GM19025 (cell line): ENCODE measurements around the gene OR2T3.
"Not testable (repeated sequence)": the region's sequence is repeated elsewhere in the genome, so short reads cannot be mapped to it uniquely, and the experiment has no call there.

Experiments used
- ATAC-seq: cut with Tn5 transposase; IDR thresholded peaks from one replicate; pipeline ENCODE4 v1.9.1; 2021; ENCODE audit warnings: mild to moderate bottlenecking, low read depth, moderate library complexity; ENCODE audit not compliant: unreplicated experiment

OR2T3 gene

GRCh38 chr1:248473051-248473450 lies at the start of gene OR2T3:
TSS of gene OR2T3 (plus strand) at chr1:248473351. CDS start at chr1:248473351, 0 bp downstream.
- ATAC-seq = not testable (repeated sequence)

- peak; percentile 36 for ATAC-seq
Observed at GRCh38 chr1:248427526-248428191, 45.5 kb upstream of the OR2T3 start.

GRCh38 chr1:248428192-248428533 lies 45.0 kb upstream of the OR2T3 start:
- peak; percentile 98 for ATAC-seq

GRCh38 chr1:248431683-248432082 lies 41.5 kb upstream of the OR2T3 start:
- ATAC-seq = not testable (repeated sequence)

GRCh38 chr1:248432201-248432600 lies 41.0 kb upstream of the OR2T3 start:
- not testable (repeated sequence) for ATAC-seq

- not testable (repeated sequence) for ATAC-seq
Observed at GRCh38 chr1:248433811-248434415, 39.2 kb upstream of the OR2T3 start.

GRCh38 chr1:248434913-248435312 lies 38.2 kb upstream of the OR2T3 start:
- not testable (repeated sequence) for ATAC-seq

GRCh38 chr1:248436303-248436702 lies 36.8 kb upstream of the OR2T3 start:
- ATAC-seq = peak; percentile 42

- not testable (repeated sequence) for ATAC-seq
Observed at GRCh38 chr1:248438668-248439067, 34.5 kb upstream of the OR2T3 start.

GRCh38 chr1:248439283-248439682 lies 33.9 kb upstream of the OR2T3 start:
- ATAC-seq = not testable (repeated sequence)

GRCh38 chr1:248442500-248443277 lies 30.5 kb upstream of the OR2T3 start:
- ATAC-seq = not testable (repeated sequence)

- ATAC-seq = not testable (repeated sequence)
Observed at GRCh38 chr1:248444603-248445002, 28.5 kb upstream of the OR2T3 start.

GRCh38 chr1:248445399-248445798 lies 27.8 kb upstream of the OR2T3 start, which contains the start of gene OR2T2:
TSS of gene OR2T2 (plus strand) at chr1:248445637. CDS start at chr1:248452798, 7,161 bp downstream.
- not testable (repeated sequence) for ATAC-seq

GRCh38 chr1:248448409-248449074 lies 24.6 kb upstream of the OR2T3 start:
- ATAC-seq = peak; percentile 63

GRCh38 chr1:248449821-248450465 lies 23.2 kb upstream of the OR2T3 start:
- ATAC-seq = not testable (repeated sequence)

GRCh38 chr1:248450466-248451145 lies 22.5 kb upstream of the OR2T3 start:
- ATAC-seq = peak; percentile 47

GRCh38 chr1:248453619-248454018 lies 19.5 kb upstream of the OR2T3 start:
- ATAC-seq = not testable (repeated sequence)

GRCh38 chr1:248455045-248455444 lies 18.1 kb upstream of the OR2T3 start:
- ATAC-seq = not testable (repeated sequence)

- ATAC-seq = not testable (repeated sequence)
Observed at GRCh38 chr1:248456635-248457034, 16.5 kb upstream of the OR2T3 start.

- not testable (repeated sequence) for ATAC-seq
Observed at GRCh38 chr1:248459117-248459516, 14.0 kb upstream of the OR2T3 start.
